ENCODE data around the gene PIK3R3. TPM values are rescaled to one million over a fixed set of nuclear protein-coding genes. Genes with fewer than 3 reads are reported as not detected.

The PIK3R3 gene
- total RNA-seq, 5 donors from 2014 or later (not counting 1 experiment from before 2014, with no cell fraction given) = 0.65 to 2.3 (median 1.1) TPM

DNA sequence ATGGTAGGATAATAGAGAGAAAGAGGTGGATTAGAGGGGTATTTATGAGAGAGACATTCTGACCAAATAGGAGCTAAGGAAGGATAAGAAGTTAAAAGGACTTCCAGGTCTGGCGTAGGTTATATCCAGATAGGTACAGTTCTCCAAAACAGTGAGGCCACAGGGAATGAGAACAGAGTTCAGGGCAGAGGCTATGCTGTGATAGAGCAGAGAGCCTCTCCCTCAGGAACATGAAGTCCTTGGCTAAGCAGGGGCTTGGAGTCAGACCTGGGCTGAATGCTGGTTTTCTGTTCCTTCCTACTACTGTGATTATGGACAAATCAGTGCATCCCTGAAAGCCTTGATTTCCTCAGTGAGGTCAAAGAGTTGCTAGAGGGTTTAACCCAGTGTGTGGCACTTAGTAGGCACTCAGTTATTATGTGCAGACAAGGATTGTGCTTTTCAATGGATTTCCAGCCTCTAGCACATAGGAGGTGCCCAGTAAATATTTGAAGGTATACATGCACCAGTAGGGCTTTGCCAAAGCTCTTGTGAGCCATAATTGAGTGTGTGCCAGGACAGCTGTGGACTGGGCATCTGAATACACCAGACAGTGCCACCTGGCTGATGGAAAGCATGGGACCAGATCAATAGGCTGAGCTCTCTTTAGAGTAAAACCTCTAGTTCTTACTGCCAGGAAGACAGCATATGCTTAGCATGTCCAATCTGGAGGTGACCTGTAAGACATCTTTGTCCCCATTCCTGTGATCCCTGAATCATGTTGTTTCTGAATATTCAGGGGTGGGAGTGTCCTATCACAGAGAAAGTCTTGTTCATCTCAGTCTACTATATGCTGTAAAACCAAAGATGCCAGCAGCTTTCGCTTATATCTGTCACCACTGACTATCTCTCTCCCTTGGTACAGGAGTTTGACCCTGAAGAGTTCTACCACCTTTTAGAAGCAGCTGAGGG, 111.1 kb downstream of the PIK3R3 start:
- H3K4me1 Mint-ChIP-seq = no peaks in the 10 kb centered on the region
- 91% methylated on average over 1 of the region's 2 CpGs for WGBS (ENCODE audit: insufficient coverage)
- no peak overlapping the region for H3K4me3 Mint-ChIP-seq
- no peak overlapping the region for H3K27ac Mint-ChIP-seq
- POLR2A ChIA-PET = no interaction called here
- Histone ChIP-seq H3K4me3 (ENCODE audit: control insufficient read depth in 1 of 2, extremely low read depth in 1 of 2, low read length in 1 of 2) (no peak overlapping the region), H3K4me1 (ENCODE audit: control insufficient read depth in 1 of 2, extremely low read depth in 1 of 2, insufficient read depth in 2 of 2, low read length in 2 of 2) (no peaks in the 10 kb centered on the region), H3K27ac (ENCODE audit: low read length) (no peak overlapping the region), H3K36me3 (ENCODE audit: control insufficient read depth in 2 of 2, extremely low read depth in 1 of 2, insufficient read depth in 1 of 2, low read length in 1 of 2) (peaks cover 2 to 9% of the 10 kb centered on the region in 2 donors), H3K27me3 (replicated peaks in 1 of 2; ENCODE audit: control insufficient read depth in 2 of 2, extremely low read depth in 1 of 2, insufficient read depth in 2 of 2, low read length in 1 of 2) (no peaks in the 10 kb centered on the region), H3K9me3 (no peaks in the 10 kb centered on the region)
- H3K27me3 Mint-ChIP-seq = no peaks in the 10 kb centered on the region
- no peaks in the 10 kb centered on the region for H3K36me3 Mint-ChIP-seq
- CTCF ChIA-PET = no interaction called here
- ATAC-seq (replicated peaks in 1 of 4) (no peak), DNase-seq (no peak)
- H3K9me3 Mint-ChIP-seq = no peaks in the 10 kb centered on the region

DNA sequence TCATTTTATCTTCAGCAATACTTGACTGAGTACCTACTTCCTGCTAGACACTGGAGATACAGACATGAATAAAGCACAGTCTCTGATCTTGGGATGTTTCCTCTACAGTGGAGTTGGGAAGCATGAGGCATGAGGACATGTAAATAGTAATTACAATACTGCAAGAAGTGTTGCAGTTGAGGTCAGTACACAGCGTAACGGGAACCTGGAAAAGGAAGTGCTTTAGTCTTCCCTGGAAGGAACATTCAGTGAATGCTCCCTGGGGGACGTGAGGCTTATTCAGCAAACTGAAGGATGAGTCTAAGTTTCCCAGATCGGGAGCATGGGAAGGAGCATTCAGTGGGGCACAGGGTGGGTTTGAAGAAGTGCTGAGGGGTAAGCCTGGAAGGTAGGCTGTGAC, 112.4 kb downstream of the PIK3R3 start:
- 98% methylated on average over 4 of the region's 4 CpGs for WGBS (ENCODE audit: insufficient coverage)
- Histone ChIP-seq H3K9me3 (no peaks in the 10 kb centered on the region), H3K4me1 (ENCODE audit: control insufficient read depth in 1 of 2, extremely low read depth in 1 of 2, insufficient read depth in 2 of 2, low read length in 2 of 2) (no peaks in the 10 kb centered on the region), H3K27ac (ENCODE audit: low read length) (no peak overlapping the region), H3K4me3 (ENCODE audit: control insufficient read depth in 1 of 2, extremely low read depth in 1 of 2, low read length in 1 of 2) (no peak overlapping the region), H3K27me3 (replicated peaks in 1 of 2; ENCODE audit: control insufficient read depth in 2 of 2, extremely low read depth in 1 of 2, insufficient read depth in 2 of 2, low read length in 1 of 2) (no peaks in the 10 kb centered on the region), H3K36me3 (ENCODE audit: control insufficient read depth in 2 of 2, extremely low read depth in 1 of 2, insufficient read depth in 1 of 2, low read length in 1 of 2) (peaks cover 2 to 9% of the 10 kb centered on the region in 2 donors)
- H3K4me3 Mint-ChIP-seq = no peak overlapping the region
- no peak overlapping the region for H3K27ac Mint-ChIP-seq
- no peaks in the 10 kb centered on the region for H3K27me3 Mint-ChIP-seq
- POLR2A ChIA-PET = no interaction called here
- no peak for ATAC-seq (replicated peaks in 1 of 4)
- CTCF ChIA-PET = no interaction called here
- H3K36me3 Mint-ChIP-seq = no peaks in the 10 kb centered on the region
- H3K4me1 Mint-ChIP-seq = no peaks in the 10 kb centered on the region
- no peak for DNase-seq
- H3K9me3 Mint-ChIP-seq = no peaks in the 10 kb centered on the region

DNA sequence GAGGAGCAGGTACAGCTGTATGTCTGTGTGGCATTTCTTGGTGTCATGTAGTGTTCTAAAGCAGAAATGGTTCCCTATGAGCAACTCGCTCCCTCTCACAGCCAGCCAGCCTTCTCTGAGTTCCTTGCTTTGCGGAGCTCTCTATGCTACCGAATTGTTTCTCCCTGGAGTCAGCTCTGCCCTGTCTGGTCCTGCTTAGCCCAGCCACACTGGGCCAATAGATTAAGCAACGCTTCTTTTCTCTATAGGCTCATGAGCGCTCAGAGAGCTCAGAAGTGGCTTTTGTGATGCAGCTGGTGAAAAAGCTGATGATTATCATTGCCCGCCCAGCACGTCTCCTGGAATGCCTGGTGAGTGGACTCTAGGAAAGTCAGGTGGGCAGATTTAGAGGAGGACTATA, 113.1 kb downstream of the PIK3R3 start:
- H3K9me3 Mint-ChIP-seq = no peaks in the 10 kb centered on the region

DNA sequence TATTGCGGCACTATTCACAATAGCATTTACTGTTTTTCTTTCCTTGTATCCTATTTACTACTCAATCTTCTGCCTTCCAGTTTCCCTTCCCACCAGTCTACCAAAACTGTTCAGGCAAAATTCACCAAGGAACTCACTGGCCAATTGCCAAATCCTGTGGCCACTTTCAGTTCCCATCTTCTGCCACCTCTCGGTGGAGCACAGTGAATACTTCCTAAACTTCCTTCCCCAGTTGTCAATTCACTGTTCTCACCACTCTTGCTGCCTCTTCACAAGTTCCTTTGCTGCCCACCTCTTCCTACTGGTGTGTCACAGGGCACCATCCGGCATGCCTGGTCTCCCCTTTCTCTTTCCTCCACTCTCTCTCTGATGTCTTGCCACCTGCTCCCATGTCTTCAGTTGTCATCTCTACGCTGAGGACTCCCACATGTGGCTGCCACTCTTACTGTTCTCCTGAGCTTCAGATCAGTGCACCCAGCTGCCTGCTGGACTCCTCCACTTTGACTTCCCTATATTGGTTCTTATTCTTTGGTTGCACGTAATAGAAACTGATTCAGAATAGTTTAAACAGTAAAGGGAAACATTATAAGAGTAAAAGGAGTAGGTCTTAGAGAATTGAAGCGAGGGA, 114.4 kb downstream of the PIK3R3 start:
- peaks cover 0 to 2% of the 10 kb centered on the region in 2 donors for H3K36me3 ChIP-seq (ENCODE audit: control insufficient read depth in 2 of 2, extremely low read depth in 1 of 2, insufficient read depth in 1 of 2, low read length in 1 of 2)
- no peaks in the 10 kb centered on the region for H3K36me3 Mint-ChIP-seq
- ChIA-PET POLR2A (no interaction called here), CTCF (no interaction called here)
- no peak for ATAC-seq (replicated peaks in 1 of 4)
- no peak overlapping the region for H3K27ac ChIP-seq (ENCODE audit: low read length)
- H3K4me1 ChIP-seq (ENCODE audit: control insufficient read depth in 1 of 2, extremely low read depth in 1 of 2, insufficient read depth in 2 of 2, low read length in 2 of 2) = no peaks in the 10 kb centered on the region
- H3K4me3 ChIP-seq (ENCODE audit: control insufficient read depth in 1 of 2, extremely low read depth in 1 of 2, low read length in 1 of 2) = no peak overlapping the region
- no peaks in the 10 kb centered on the region for H3K4me1 Mint-ChIP-seq
- 91% methylated on average over 4 of the region's 6 CpGs for WGBS (ENCODE audit: insufficient coverage)
- H3K27me3 ChIP-seq (replicated peaks in 1 of 2; ENCODE audit: control insufficient read depth in 2 of 2, extremely low read depth in 1 of 2, insufficient read depth in 2 of 2, low read length in 1 of 2) = no peaks in the 10 kb centered on the region
- no peaks in the 10 kb centered on the region for H3K9me3 ChIP-seq
- DNase-seq = no peak
- no peak overlapping the region for H3K4me3 Mint-ChIP-seq
- H3K27ac Mint-ChIP-seq = no peak overlapping the region
- H3K27me3 Mint-ChIP-seq = no peaks in the 10 kb centered on the region
- no peaks in the 10 kb centered on the region for H3K9me3 Mint-ChIP-seq

More for the DNA sequence above, 113.1 kb downstream of the PIK3R3 start:
- Mint-ChIP-seq H3K36me3 (no peaks in the 10 kb centered on the region), H3K4me1 (no peaks in the 10 kb centered on the region), H3K4me3 (no peak overlapping the region), H3K27ac (no peak overlapping the region), H3K27me3 (no peaks in the 10 kb centered on the region)
- ChIA-PET CTCF (no interaction called here), POLR2A (interaction anchor here in 1 of 2 donors (0.5 kb wide), 1 partner anchor 408 kb away, joined by 4 read pairs; no protein-coding TSS in a partner anchor)
- no peaks in the 10 kb centered on the region for H3K9me3 ChIP-seq
- ATAC-seq (replicated peaks in 1 of 4) (no peak), DNase-seq (no peak)
- H3K27ac ChIP-seq (ENCODE audit: low read length) = no peak overlapping the region
- H3K4me1 ChIP-seq (ENCODE audit: control insufficient read depth in 1 of 2, extremely low read depth in 1 of 2, insufficient read depth in 2 of 2, low read length in 2 of 2) = no peaks in the 10 kb centered on the region
- peaks cover 2 to 9% of the 10 kb centered on the region in 2 donors for H3K36me3 ChIP-seq (ENCODE audit: control insufficient read depth in 2 of 2, extremely low read depth in 1 of 2, insufficient read depth in 1 of 2, low read length in 1 of 2)
- 100% methylated on average over 5 of the region's 7 CpGs for WGBS (ENCODE audit: insufficient coverage)
- no peak overlapping the region for H3K4me3 ChIP-seq (ENCODE audit: control insufficient read depth in 1 of 2, extremely low read depth in 1 of 2, low read length in 1 of 2)
- H3K27me3 ChIP-seq (replicated peaks in 1 of 2; ENCODE audit: control insufficient read depth in 2 of 2, extremely low read depth in 1 of 2, insufficient read depth in 2 of 2, low read length in 1 of 2) = no peaks in the 10 kb centered on the region

DNA sequence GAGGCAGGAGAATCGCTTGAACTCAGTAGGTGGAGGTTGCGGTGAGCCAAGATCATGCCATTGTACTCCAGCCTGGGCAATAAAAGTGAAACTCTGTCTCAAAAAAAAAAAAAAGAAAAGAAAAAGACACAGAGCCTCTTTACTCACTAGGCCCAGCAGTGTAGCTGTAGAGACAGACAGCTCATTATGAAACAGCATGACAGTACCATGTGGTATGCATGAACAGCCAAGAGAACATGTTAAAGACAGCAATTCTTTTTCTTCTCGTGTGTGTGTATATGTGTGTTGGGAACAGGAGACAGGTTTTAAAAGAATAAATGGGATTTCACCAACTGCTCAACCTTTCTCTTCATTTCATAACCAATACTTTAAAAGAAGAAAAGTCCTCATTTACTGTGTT, 118.8 kb downstream of the PIK3R3 start:
- Mint-ChIP-seq H3K9me3 (no peaks in the 10 kb centered on the region), H3K4me1 (no peaks in the 10 kb centered on the region), H3K4me3 (no peak overlapping the region), H3K36me3 (peaks cover 19% of the 10 kb centered on the region), H3K27me3 (no peaks in the 10 kb centered on the region), H3K27ac (no peak overlapping the region)
- Histone ChIP-seq H3K27me3 (replicated peaks in 1 of 2; ENCODE audit: control insufficient read depth in 2 of 2, extremely low read depth in 1 of 2, insufficient read depth in 2 of 2, low read length in 1 of 2) (no peaks in the 10 kb centered on the region), H3K36me3 (ENCODE audit: control insufficient read depth in 2 of 2, extremely low read depth in 1 of 2, insufficient read depth in 1 of 2, low read length in 1 of 2) (peaks cover 2 to 4% of the 10 kb centered on the region in 2 donors), H3K27ac (ENCODE audit: low read length) (no peak overlapping the region), H3K9me3 (no peaks in the 10 kb centered on the region), H3K4me1 (ENCODE audit: control insufficient read depth in 1 of 2, extremely low read depth in 1 of 2, insufficient read depth in 2 of 2, low read length in 2 of 2) (no peaks in the 10 kb centered on the region), H3K4me3 (ENCODE audit: control insufficient read depth in 1 of 2, extremely low read depth in 1 of 2, low read length in 1 of 2) (no peak overlapping the region)
- ChIA-PET CTCF (interaction anchor here in 1 of 2 donors (0.6 kb wide), 1 partner anchor 262 kb away, joined by 3 read pairs; no protein-coding TSS in a partner anchor), POLR2A (no interaction called here)
- DNase-seq = no peak
- WGBS (ENCODE audit: insufficient coverage) = 100% methylated on average over 2 of the region's 3 CpGs
- no peak for ATAC-seq (replicated peaks in 1 of 4)

DNA sequence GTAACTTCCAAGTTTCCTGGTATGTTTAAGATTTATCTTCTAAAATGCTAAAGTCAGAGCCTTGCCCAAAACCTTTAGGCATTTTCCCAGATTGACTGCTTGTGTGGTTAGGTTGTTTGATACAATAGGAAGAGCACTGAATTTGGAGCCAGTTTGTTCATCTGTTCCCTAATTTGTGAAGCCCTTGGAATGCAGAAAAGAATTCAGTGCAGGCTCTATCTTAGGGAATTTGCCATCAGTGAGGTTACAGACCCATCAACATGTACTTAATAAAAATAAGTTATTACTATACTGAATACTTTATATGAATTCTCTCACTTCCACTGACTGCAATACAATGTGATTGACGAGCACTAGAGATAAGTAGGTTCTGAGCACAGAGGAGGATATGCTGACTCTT, 120.2 kb downstream of the PIK3R3 start:
- no peak overlapping the region for H3K27ac Mint-ChIP-seq
- no peak for ATAC-seq (replicated peaks in 1 of 4)
- no peak overlapping the region for H3K4me3 ChIP-seq (ENCODE audit: control insufficient read depth in 1 of 2, extremely low read depth in 1 of 2, low read length in 1 of 2)
- no peaks in the 10 kb centered on the region for H3K4me1 ChIP-seq (ENCODE audit: control insufficient read depth in 1 of 2, extremely low read depth in 1 of 2, insufficient read depth in 2 of 2, low read length in 2 of 2)
- no peaks in the 10 kb centered on the region for H3K9me3 Mint-ChIP-seq
- no peaks in the 10 kb centered on the region for H3K4me1 Mint-ChIP-seq
- no peak for DNase-seq
- CTCF ChIA-PET = no interaction called here
- peaks cover 33% of the 10 kb centered on the region for H3K36me3 Mint-ChIP-seq
- no peak overlapping the region for H3K4me3 Mint-ChIP-seq
- POLR2A ChIA-PET = no interaction called here
- no peaks in the 10 kb centered on the region for H3K27me3 ChIP-seq (replicated peaks in 1 of 2; ENCODE audit: control insufficient read depth in 2 of 2, extremely low read depth in 1 of 2, insufficient read depth in 2 of 2, low read length in 1 of 2)
- peaks cover 4 to 10% of the 10 kb centered on the region in 2 donors for H3K36me3 ChIP-seq (ENCODE audit: control insufficient read depth in 2 of 2, extremely low read depth in 1 of 2, insufficient read depth in 1 of 2, low read length in 1 of 2)
- no peak overlapping the region for H3K27ac ChIP-seq (ENCODE audit: low read length)
- WGBS (ENCODE audit: insufficient coverage) = no CpG with 5 or more reads among the region's 1 CpG
- H3K9me3 ChIP-seq = no peaks in the 10 kb centered on the region
- no peaks in the 10 kb centered on the region for H3K27me3 Mint-ChIP-seq

Data from T-cell (primary cell).